ENCODE results near the gene DDX51.

GRCh38 chr12:132176385-132176919, 32.3 kb upstream of the DDX51 start:
- TF ChIP-seq TCF7L2 (IDR thresholded peaks at IDR 0.05; ENCODE audit: borderline replicate concordance, extremely low read depth, insufficient read depth, insufficient read length) (no peak), POLR2A (IDR thresholded peaks at IDR 0.05; ENCODE audit: borderline replicate concordance, extremely low read depth, insufficient read depth, insufficient read length) (no peak), EZH2 (IDR thresholded peaks at IDR 0.05) (no peak), ZFX (IDR thresholded peaks at IDR 0.05) (no peak), MAX (IDR thresholded peaks at IDR 0.05) (no peak), EGR1 (IDR thresholded peaks at IDR 0.05; ENCODE audit: low read depth) (no peak), REST (IDR thresholded peaks at IDR 0.05; ENCODE audit: low read depth) (no peak), CEBPB (IDR thresholded peaks at IDR 0.05; ENCODE audit: low read depth) (no peak)
- TF ChIP-seq, protein P1, sequence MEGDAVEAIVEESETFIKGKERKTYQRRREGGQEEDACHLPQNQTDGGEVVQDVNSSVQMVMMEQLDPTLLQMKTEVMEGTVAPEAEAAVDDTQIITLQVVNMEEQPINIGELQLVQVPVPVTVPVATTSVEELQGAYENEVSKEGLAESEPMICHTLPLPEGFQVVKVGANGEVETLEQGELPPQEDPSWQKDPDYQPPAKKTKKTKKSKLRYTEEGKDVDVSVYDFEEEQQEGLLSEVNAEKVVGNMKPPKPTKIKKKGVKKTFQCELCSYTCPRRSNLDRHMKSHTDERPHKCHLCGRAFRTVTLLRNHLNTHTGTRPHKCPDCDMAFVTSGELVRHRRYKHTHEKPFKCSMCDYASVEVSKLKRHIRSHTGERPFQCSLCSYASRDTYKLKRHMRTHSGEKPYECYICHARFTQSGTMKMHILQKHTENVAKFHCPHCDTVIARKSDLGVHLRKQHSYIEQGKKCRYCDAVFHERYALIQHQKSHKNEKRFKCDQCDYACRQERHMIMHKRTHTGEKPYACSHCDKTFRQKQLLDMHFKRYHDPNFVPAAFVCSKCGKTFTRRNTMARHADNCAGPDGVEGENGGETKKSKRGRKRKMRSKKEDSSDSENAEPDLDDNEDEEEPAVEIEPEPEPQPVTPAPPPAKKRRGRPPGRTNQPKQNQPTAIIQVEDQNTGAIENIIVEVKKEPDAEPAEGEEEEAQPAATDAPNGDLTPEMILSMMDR (IDR thresholded peaks at IDR 0.05 in 2 of 3, conservative IDR thresholded peaks at IDR 0.05 in 1 of 3; ENCODE audit: borderline replicate concordance in 1 of 3, insufficient read depth in 1 of 3, low read depth in 2 of 3, low read length in 2 of 3), result no peak

All from HCT116 (cell line).